ELR (cell line): Measurements from ENCODE around the gene BMPR2.

ENCODE experiments used
- DNase-seq: peaks from one replicate; pipeline ENCODE4 v3.0.0-alpha.2; 2015; ENCODE audit warnings: low read depth

BMPR2 gene

GRCh38 chr2:202604699-202605098 lies 228.6 kb downstream of the BMPR2 start:
- no peak for DNase-seq

- no peak for DNase-seq
Observed at GRCh38 chr2:202605174-202605573, 229.0 kb downstream of the BMPR2 start.

- no peak for DNase-seq
Observed at GRCh38 chr2:202608142-202608852, 232.2 kb downstream of the BMPR2 start.

GRCh38 chr2:202609381-202610145 lies 233.4 kb downstream of the BMPR2 start:
- DNase-seq, result no peak

- DNase-seq, result no peak
Observed at GRCh38 chr2:202610380-202610779, 234.3 kb downstream of the BMPR2 start.

GRCh38 chr2:202612145-202612544 lies 236.0 kb downstream of the BMPR2 start:
- DNase-seq, result no peak

- DNase-seq, result no peak
Observed at GRCh38 chr2:202613479-202613878, 237.4 kb downstream of the BMPR2 start.
